K562 (cell line): ENCODE results near the gene ARHGAP10. TPM values are rescaled to one million over a fixed set of nuclear protein-coding genes. Genes with fewer than 3 reads are reported as not detected.
A peak's percentile ranks its signal among the peaks of the same experiment; 100 is the strongest.

Experiments
- ATAC-seq: fragments of 200-7000 bp; cut with Tn5 transposase; 3 replicates; pipeline ENCODE4 v1.9.1; 2020; ENCODE audit warnings: moderate library complexity
- BruUV-seq: library from RNA; stranded (reverse); fragments of 400-500 nt; replicated peaks from 2 replicates; lab custom pipeline; 2021; lab: Mats Ljungman, UMichigan
- CTCF ChIA-PET: fragments of 300-600 bp; formaldehyde crosslinking; extraction: SDS; loops from one replicate; lab custom pipeline; 2021; ENCODE audit warnings: low intra/inter-chr PET ratio; lab: Yijun Ruan, JAX
- POLR2A ChIA-PET: fragments of 300-600, 350-650 bp; sonication (Branson Sonifier 250); formaldehyde crosslinking; extraction: SDS; loops from one replicate; lab custom pipeline; 2021; ENCODE audit warnings: antibody characterized with exemption, inconsistent platforms; lab: Yijun Ruan, JAX
- DNase-seq, 4 experiments: peaks; one replicate each; pipeline versions ENCODE4 v3.0.0 to v3.0.0-alpha.2; 2011 to 2018; ENCODE audit warnings: low spot score in 3 of 4, mixed read lengths in 3 of 4; ENCODE audit errors: extremely low read depth in 1 of 4
- FAIRE-seq: peaks from 2 replicates; lab custom pipeline; 2011; peaks lifted over from hg19 to GRCh38; lab: Jason Lieb, UNC
- H2AFZ ChIP-seq: 2 replicates; pipeline ENCODE4 v1.6.0; 2011; ENCODE audit warnings: low read depth, low read length, control low read depth, inconsistent platforms
- H3K27ac ChIP-seq: fragments of 200-600 bp; 3 replicates; pipeline ENCODE4 v1.8.0; 2011; ENCODE audit warnings: low read depth, mild to moderate bottlenecking, control low read depth, inconsistent platforms, low read length, moderate library complexity, mixed read lengths; ENCODE audit errors: extremely low read depth
- H3K27me3 ChIP-seq, 2 experiments: fragments of 300-600 bp in 1 of 2; 2 replicates in 1 of 2; 3 replicates in 1 of 2; pipeline versions ENCODE4 v1.6.0 to v1.8.0; 2011; ENCODE audit warnings: inconsistent platforms in 2 of 2, low read length in 2 of 2, mild to moderate bottlenecking in 1 of 2, mixed read lengths in 1 of 2, moderate library complexity in 1 of 2; ENCODE audit not compliant: control insufficient read depth in 2 of 2, insufficient read depth in 2 of 2
- H3K36me3 ChIP-seq: fragments of 300-600 bp; 3 replicates; pipeline ENCODE4 v1.8.0; 2011; ENCODE audit warnings: mild to moderate bottlenecking, low read length, inconsistent platforms; ENCODE audit not compliant: control insufficient read depth, insufficient read depth
- H3K4me1 ChIP-seq, 2 experiments: fragments of 200-600 bp in 1 of 2; replicated peaks in 1 of 2; 2 replicates in 1 of 2; 3 replicates in 1 of 2; pipeline versions ENCODE4 v1.5.1 to v1.8.0; 2011; ENCODE audit warnings: inconsistent platforms in 2 of 2, low read length in 2 of 2, mild to moderate bottlenecking in 1 of 2, mixed read lengths in 1 of 2, moderate library complexity in 1 of 2; ENCODE audit not compliant: control insufficient read depth in 2 of 2, insufficient read depth in 2 of 2
- H3K4me2 ChIP-seq: 2 replicates; pipeline ENCODE4 v1.6.1; 2011; ENCODE audit warnings: low read length, control low read depth, inconsistent platforms, mixed read lengths; ENCODE audit not compliant: insufficient read depth
- H3K4me3 ChIP-seq: fragments of 200-600 bp; sonication (generic), shearing (Covaris generic); 2 replicates; pipeline ENCODE4 v1.5.1; 2016; ENCODE audit warnings: control low read depth, inconsistent platforms
- H3K79me2 ChIP-seq: fragments of 200-600 bp; 3 replicates; pipeline ENCODE4 v1.8.0; 2011; ENCODE audit warnings: low read length, inconsistent platforms; ENCODE audit not compliant: control insufficient read depth, insufficient read depth
- H3K9ac ChIP-seq, 2 experiments: 2 replicates each; pipeline versions ENCODE4 v1.6.0 to v1.6.1; 2011; ENCODE audit warnings: low read depth in 2 of 2, low read length in 2 of 2, control low read depth in 1 of 2, inconsistent platforms in 1 of 2, mild to moderate bottlenecking in 1 of 2, mixed read lengths in 1 of 2; ENCODE audit not compliant: insufficient read depth in 1 of 2
- H3K9me1 ChIP-seq: one replicate; pipeline ENCODE4 v1.6.0; 2011; ENCODE audit warnings: inconsistent platforms, mild to moderate bottlenecking, low read length, moderate library complexity; ENCODE audit not compliant: control insufficient read depth, insufficient read depth
- H3K9me3 ChIP-seq: replicated peaks from 2 replicates; pipeline ENCODE4 v1.5.1; 2011; ENCODE audit warnings: low read depth, low read length, inconsistent platforms; ENCODE audit not compliant: control insufficient read depth, insufficient read depth
- H4K20me1 ChIP-seq: replicated peaks from 2 replicates; pipeline ENCODE4 v1.6.1; 2011; ENCODE audit warnings: low read length, inconsistent platforms, mixed read lengths; ENCODE audit not compliant: control insufficient read depth, insufficient read depth
- ARID3B ChIP-seq: fragments of 250-450 bp; sonication (Bioruptor Pico); IDR thresholded peaks from 2 replicates; pipeline ENCODE4 v1.4.0; 2020; ENCODE audit warnings: borderline replicate concordance
- ERF ChIP-seq: fragments of 450-650 bp; formaldehyde crosslinking; IDR thresholded peaks from 2 replicates; pipeline ENCODE4 v1.4.0; 2020; ENCODE audit warnings: mild to moderate bottlenecking, mixed read lengths
- PATZ1 ChIP-seq: fragments of 250-450 bp; sonication (Bioruptor Pico); IDR thresholded peaks from 2 replicates; pipeline ENCODE4 v1.5.0; 2020; ENCODE audit warnings: mild to moderate bottlenecking, borderline replicate concordance
- SIX5 ChIP-seq, 2 experiments: IDR thresholded peaks; 2 replicates each; pipeline ENCODE4 v1.6.1; 2011; ENCODE audit warnings: low read length in 2 of 2, borderline replicate concordance in 1 of 2, low read depth in 1 of 2, mild to moderate bottlenecking in 1 of 2, moderate library complexity in 1 of 2; ENCODE audit not compliant: insufficient read depth in 1 of 2
- TCF7L2 ChIP-seq: fragments of 150-350 bp; IDR thresholded peaks from 2 replicates; pipeline ENCODE4 v1.6.1; 2016; ENCODE audit warnings: low read depth, mild to moderate bottlenecking, low read length, moderate library complexity
- THRA ChIP-seq: fragments of 450-650 bp; IDR thresholded peaks from 2 replicates; pipeline ENCODE4 v1.6.1; 2017; ENCODE audit warnings: mild to moderate bottlenecking, moderate library complexity
- ZNF316 ChIP-seq: fragments of 450-650 bp; IDR thresholded peaks from 2 replicates; pipeline ENCODE4 v1.6.1; 2016
- WGBS: fragments of 100-300 bp; shearing (Covaris generic); methylation state at CpG from one replicate; pipeline ENCODE4 v1.1.6; 2016; ENCODE audit warnings: low coverage, mixed read lengths; ENCODE audit not compliant: insufficient coverage; ENCODE audit errors: missing lambda C conversion rate; 5-methylcytosine and 5-hydroxymethylcytosine counted together
- in situ Hi-C: fragments of 300-500 bp; cut with MboI; formaldehyde crosslinking; loops from 4 replicates; pipeline ENCODE4 v1.15.0; 2018; ENCODE audit warnings: inconsistent platforms, mixed read lengths
- intact Hi-C: fragments of 100-400 bp; cut with micrococcal nuclease; formaldehyde crosslinking; loops from 2 replicates; pipeline ENCODE4 v1.14.2; 2022
- polyA plus RNA-seq, 8 experiments: library from polyadenylated mRNA; depleted of rRNA in 4 of 8; stranded (reverse) in 5 of 8; unstranded in 3 of 8; fragments of >200 nt; fragmentation: Nextera tagmentation in 2 of 8; fragmentation: Illumina TruSeq in 1 of 8; extraction: Ambion mirVana in 2 of 8; extraction: Trizol in 1 of 8; gene quantifications; 2 replicates each; pipeline versions ENCODE4 v1.2.1 to v1.2.3, GENCODE V29; 2011 to 2014; ENCODE audit warnings: inconsistent platforms in 1 of 8, missing spikeins in 1 of 8
- total RNA-seq, 7 experiments: library from RNA; depleted of rRNA in 6 of 7; stranded (reverse); fragments of >200 nt in 6 of 7; fragmentation: Illumina TruSeq in 2 of 7; extraction: Trizol in 2 of 7; gene quantifications; 2 replicates each; pipeline versions ENCODE4 v1.2.1 to v1.2.3, GENCODE V29; 2011 to 2021; ENCODE audit warnings: low replicate concordance in 1 of 7

The ARHGAP10 gene
- total and polyA plus RNA-seq, 9 of the 15 experiments (the other 6 are each of a cell fraction or from before 2014, with no cell fraction given) = 0.03 to 0.22 (median 0.06) TPM; not detected in 3

- TF ChIP-seq PATZ1 (CRISPR knock-in tag) = no peak
Measured at GRCh38 chr4:147731580-147732517, at the start of gene ARHGAP10 (continued).

GRCh38 chr4:147682755-147683154 is 49.1 kb upstream of the ARHGAP10 start:
- H3K4me3 ChIP-seq = peak overlapping the region; percentile 79
- no peaks in the 10 kb centered on the region for H3K9me3 ChIP-seq
- TF ChIP-seq ZNF316 = peak; percentile 60
- TF ChIP-seq ERF (CRISPR knock-in tag) = no peak
- no peak for TF ChIP-seq ARID3B (CRISPR knock-in tag)
- no peak for TF ChIP-seq SIX5 (IDR thresholded peaks at IDR 0.05; ENCODE audit: borderline replicate concordance in 1 of 2, insufficient read depth in 1 of 2, low read depth in 1 of 2, low read length in 2 of 2)
- TF ChIP-seq PATZ1 (CRISPR knock-in tag) = no peak
- TF ChIP-seq THRA = no peak
- no peak for TF ChIP-seq TCF7L2
- ATAC-seq = no peak
- FAIRE-seq = no peak
- H3K36me3 ChIP-seq = peaks cover 21% of the 10 kb centered on the region; the same call in 2 of the 3 replicates
- H3K27ac ChIP-seq = no peak overlapping the region
- no TSS peak for BruUV-seq
- H3K9me1 ChIP-seq = no peaks in the 10 kb centered on the region
- H2AFZ ChIP-seq = peak overlapping the region; percentile 96; the same call in 1 of the 2 replicates
- H3K4me1 ChIP-seq = peaks cover 4 to 7% of the 10 kb centered on the region in 2 experiments; a peak in 3 of 5 replicates
- peak overlapping the region in 1 of 2 experiments; percentile 84; a peak in 2 of 4 replicates for H3K9ac ChIP-seq
- intact Hi-C loops = no loop called here
- WGBS = 8% methylated on average over 3 of the region's 3 CpGs
- CTCF ChIA-PET = no interaction called here
- peak in 1 of 4 experiments; percentile 4 for DNase-seq
- H3K27me3 ChIP-seq = no peaks in the 10 kb centered on the region
- peak overlapping the region; percentile 84 for H3K4me2 ChIP-seq
- no peaks in the 10 kb centered on the region for H4K20me1 ChIP-seq
- POLR2A ChIA-PET = interaction anchor here (2.3 kb wide), 1 partner anchor 14 kb away, joined by 11 read pairs; no protein-coding TSS in a partner anchor
- in situ Hi-C loops = no loop called here
- H3K79me2 ChIP-seq = peaks cover 32% of the 10 kb centered on the region
